OCI-LY3 (cell line): ENCODE results near the gene MYCBP2.
"Not testable (repeated sequence)": the region's sequence is repeated elsewhere in the genome, so short reads cannot be mapped to it uniquely, and the experiment has no call there.

Experiments used
- H2AFZ ChIP-seq: fragments of 200-600, 300-600 bp; shearing (Covaris generic); 2 replicates; pipeline ENCODE4 v1.6.0; 2014; ENCODE audit warnings: antibody characterized with exemption, low read depth, low read length
- H3K27ac ChIP-seq: fragments of 200-600, 300-600 bp; sonication (generic); 2 replicates; pipeline ENCODE4 v1.5.1; 2014; ENCODE audit warnings: mild to moderate bottlenecking, low read length, moderate library complexity, mixed read lengths
- H3K27me3 ChIP-seq: fragments of 200-600, 300-600 bp; sonication (generic); 2 replicates; pipeline ENCODE4 v1.6.1; 2014; ENCODE audit warnings: low read depth, low read length, mixed read lengths
- H3K36me3 ChIP-seq: fragments of 200-600, 300-600 bp; sonication (generic); replicated peaks from 2 replicates; pipeline ENCODE3; 2014; ENCODE audit warnings: low read depth, low read length, mixed read lengths
- H3K4me1 ChIP-seq: fragments of 300-600, 200-600 bp; sonication (generic); 2 replicates; pipeline ENCODE4 v1.6.1; 2014; ENCODE audit warnings: low read length, mixed read lengths
- H3K4me2 ChIP-seq: fragments of 200-600, 300-600 bp; sonication (generic); 2 replicates; pipeline ENCODE4 v1.6.1; 2014; ENCODE audit warnings: low read length, mixed read lengths
- H3K4me3 ChIP-seq: fragments of 300-600, 200-600 bp; sonication (generic); 2 replicates; pipeline ENCODE4 v1.5.1; 2014; ENCODE audit warnings: antibody characterized with exemption, mild to moderate bottlenecking, low read length, moderate library complexity
- H3K79me2 ChIP-seq: fragments of 300-600, 200-600 bp; shearing (Covaris generic); 2 replicates; pipeline ENCODE4 v1.6.1; 2014; ENCODE audit warnings: mild to moderate bottlenecking, low read length, mixed read lengths
- H3K9ac ChIP-seq: fragments of 300-600, 200-600 bp; shearing (Covaris generic); 2 replicates; pipeline ENCODE4 v1.6.0; 2014; ENCODE audit warnings: mild to moderate bottlenecking, low read length, moderate library complexity
- H3K9me3 ChIP-seq: fragments of 200-600, 300-600 bp; shearing (Covaris generic); 2 replicates; pipeline ENCODE4 v1.6.1; 2014; ENCODE audit warnings: low read length, mixed read lengths; ENCODE audit not compliant: insufficient read depth
- H4K20me1 ChIP-seq: fragments of 200-600, 300-600 bp; sonication (generic); 2 replicates; pipeline ENCODE4 v1.6.1; 2016; ENCODE audit warnings: low read length, mixed read lengths; ENCODE audit not compliant: insufficient read depth
- CTCF ChIP-seq: fragments of 200-600, 300-600 bp; sonication (generic); IDR thresholded peaks from 2 replicates; pipeline ENCODE4 v1.5.1; 2014; ENCODE audit warnings: antibody characterized with exemption, low read length, low read depth
- EZH2phosphoT487 ChIP-seq: fragments of 200-600 bp; shearing (Covaris generic); IDR thresholded peaks from 2 replicates; pipeline ENCODE4 v1.6.1; 2018; ENCODE audit warnings: antibody characterized with exemption, mixed run types, low read depth

MYCBP2 gene

GRCh38 chr13:77013853-77014542 lies 312.9 kb downstream of the MYCBP2 start:
- peaks cover 19% of the 10 kb centered on the region; the same call in 1 of the 2 replicates for H4K20me1 ChIP-seq
- H3K36me3 ChIP-seq, result peaks cover 70% of the 10 kb centered on the region
- no peak overlapping the region for H3K4me3 ChIP-seq
- no peaks in the 10 kb centered on the region for H3K9me3 ChIP-seq
- no peak overlapping the region for H3K9ac ChIP-seq
- peaks cover 7% of the 10 kb centered on the region; the same call in 1 of the 2 replicates for H3K79me2 ChIP-seq
- H3K4me2 ChIP-seq, result no peak overlapping the region
- no peak overlapping the region for H3K27ac ChIP-seq
- no peak overlapping the region for H2AFZ ChIP-seq
- H3K4me1 ChIP-seq, result peaks cover 3% of the 10 kb centered on the region; the same call in 1 of the 2 replicates
- no peak for TF ChIP-seq CTCF
- no peak for TF ChIP-seq EZH2phosphoT487
- no peaks in the 10 kb centered on the region for H3K27me3 ChIP-seq

- not testable (repeated sequence) for H3K9ac ChIP-seq, H3K4me3 ChIP-seq, H3K9me3 ChIP-seq, H2AFZ ChIP-seq, H3K4me2 ChIP-seq, H3K4me1 ChIP-seq, H3K27me3 ChIP-seq, H3K27ac ChIP-seq
- Histone ChIP-seq H3K79me2 (peaks cover 18% of the 10 kb centered on the region), H4K20me1 (peaks cover 31% of the 10 kb centered on the region), H3K36me3 (peaks cover 70% of the 10 kb centered on the region)
Observed at GRCh38 chr13:77009719-77010118, 317.2 kb downstream of the MYCBP2 start.

- Histone ChIP-seq H3K27ac (no peak overlapping the region), H3K36me3 (peaks cover 67% of the 10 kb centered on the region), H3K4me2 (no peak overlapping the region), H3K9me3 (no peaks in the 10 kb centered on the region), H3K4me3 (no peak overlapping the region), H3K27me3 (no peaks in the 10 kb centered on the region), H3K4me1 (peaks cover 4% of the 10 kb centered on the region; the same call in 1 of the 2 replicates), H2AFZ (no peak overlapping the region), H3K79me2 (peaks cover 18% of the 10 kb centered on the region), H3K9ac (no peak overlapping the region), H4K20me1 (peaks cover 25% of the 10 kb centered on the region)
- TF ChIP-seq EZH2phosphoT487, result no peak
- TF ChIP-seq CTCF, result no peak
Observed at GRCh38 chr13:77009011-77009410, 317.9 kb downstream of the MYCBP2 start.

- not testable (repeated sequence) for H3K27ac ChIP-seq, H3K4me3 ChIP-seq, H2AFZ ChIP-seq, H3K4me1 ChIP-seq, H3K4me2 ChIP-seq, H3K9ac ChIP-seq, H3K9me3 ChIP-seq, H3K27me3 ChIP-seq
- Histone ChIP-seq H3K36me3 (peaks cover 62% of the 10 kb centered on the region), H3K79me2 (peaks cover 18% of the 10 kb centered on the region), H4K20me1 (peaks cover 22% of the 10 kb centered on the region)
Observed at GRCh38 chr13:77008337-77008736, 318.6 kb downstream of the MYCBP2 start.

- Histone ChIP-seq H2AFZ (no peak overlapping the region), H4K20me1 (peaks cover 4% of the 10 kb centered on the region; the same call in 1 of the 2 replicates), H3K36me3 (peaks cover 44% of the 10 kb centered on the region), H3K9me3 (no peaks in the 10 kb centered on the region), H3K79me2 (peaks cover 5% of the 10 kb centered on the region; the same call in 1 of the 2 replicates), H3K4me1 (no peaks in the 10 kb centered on the region), H3K27me3 (no peaks in the 10 kb centered on the region), H3K4me3 (no peak overlapping the region), H3K9ac (no peak overlapping the region), H3K27ac (no peak overlapping the region), H3K4me2 (no peak overlapping the region)
- TF ChIP-seq CTCF (peak; percentile 74), EZH2phosphoT487 (no peak)
Observed at GRCh38 chr13:77002590-77003190, 324.2 kb downstream of the MYCBP2 start.
